ENCODE data around the gene RIMS4. TPM values are rescaled to one million over a fixed set of nuclear protein-coding genes. Genes with fewer than 3 reads are reported as not detected.

RIMS4 gene
- total and polyA plus RNA-seq, 2 of the 8 experiments (the other 6 are each of a cell fraction or from before 2014, with no cell fraction given): 13.3 to 44.2 TPM

DNA sequence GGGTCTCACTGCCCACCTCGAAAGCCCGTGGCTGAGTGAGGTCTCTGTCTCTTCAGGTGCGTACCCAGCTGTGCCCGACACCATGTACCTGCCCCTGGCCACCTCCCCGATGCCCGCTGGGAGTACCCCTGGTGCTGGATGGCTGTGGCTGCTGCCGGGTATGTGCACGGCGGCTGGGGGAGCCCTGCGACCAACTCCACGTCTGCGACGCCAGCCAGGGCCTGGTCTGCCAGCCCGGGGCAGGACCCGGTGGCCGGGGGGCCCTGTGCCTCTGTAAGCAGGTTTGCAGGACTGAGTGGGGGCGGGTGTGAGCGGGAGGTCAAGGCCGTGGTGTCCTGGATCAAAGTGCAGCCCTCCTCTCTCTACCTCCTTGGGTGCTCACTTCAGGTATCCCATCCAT lies 90.5 kb downstream of the RIMS4 start (continued):
- TF ChIP-seq, protein P1, sequence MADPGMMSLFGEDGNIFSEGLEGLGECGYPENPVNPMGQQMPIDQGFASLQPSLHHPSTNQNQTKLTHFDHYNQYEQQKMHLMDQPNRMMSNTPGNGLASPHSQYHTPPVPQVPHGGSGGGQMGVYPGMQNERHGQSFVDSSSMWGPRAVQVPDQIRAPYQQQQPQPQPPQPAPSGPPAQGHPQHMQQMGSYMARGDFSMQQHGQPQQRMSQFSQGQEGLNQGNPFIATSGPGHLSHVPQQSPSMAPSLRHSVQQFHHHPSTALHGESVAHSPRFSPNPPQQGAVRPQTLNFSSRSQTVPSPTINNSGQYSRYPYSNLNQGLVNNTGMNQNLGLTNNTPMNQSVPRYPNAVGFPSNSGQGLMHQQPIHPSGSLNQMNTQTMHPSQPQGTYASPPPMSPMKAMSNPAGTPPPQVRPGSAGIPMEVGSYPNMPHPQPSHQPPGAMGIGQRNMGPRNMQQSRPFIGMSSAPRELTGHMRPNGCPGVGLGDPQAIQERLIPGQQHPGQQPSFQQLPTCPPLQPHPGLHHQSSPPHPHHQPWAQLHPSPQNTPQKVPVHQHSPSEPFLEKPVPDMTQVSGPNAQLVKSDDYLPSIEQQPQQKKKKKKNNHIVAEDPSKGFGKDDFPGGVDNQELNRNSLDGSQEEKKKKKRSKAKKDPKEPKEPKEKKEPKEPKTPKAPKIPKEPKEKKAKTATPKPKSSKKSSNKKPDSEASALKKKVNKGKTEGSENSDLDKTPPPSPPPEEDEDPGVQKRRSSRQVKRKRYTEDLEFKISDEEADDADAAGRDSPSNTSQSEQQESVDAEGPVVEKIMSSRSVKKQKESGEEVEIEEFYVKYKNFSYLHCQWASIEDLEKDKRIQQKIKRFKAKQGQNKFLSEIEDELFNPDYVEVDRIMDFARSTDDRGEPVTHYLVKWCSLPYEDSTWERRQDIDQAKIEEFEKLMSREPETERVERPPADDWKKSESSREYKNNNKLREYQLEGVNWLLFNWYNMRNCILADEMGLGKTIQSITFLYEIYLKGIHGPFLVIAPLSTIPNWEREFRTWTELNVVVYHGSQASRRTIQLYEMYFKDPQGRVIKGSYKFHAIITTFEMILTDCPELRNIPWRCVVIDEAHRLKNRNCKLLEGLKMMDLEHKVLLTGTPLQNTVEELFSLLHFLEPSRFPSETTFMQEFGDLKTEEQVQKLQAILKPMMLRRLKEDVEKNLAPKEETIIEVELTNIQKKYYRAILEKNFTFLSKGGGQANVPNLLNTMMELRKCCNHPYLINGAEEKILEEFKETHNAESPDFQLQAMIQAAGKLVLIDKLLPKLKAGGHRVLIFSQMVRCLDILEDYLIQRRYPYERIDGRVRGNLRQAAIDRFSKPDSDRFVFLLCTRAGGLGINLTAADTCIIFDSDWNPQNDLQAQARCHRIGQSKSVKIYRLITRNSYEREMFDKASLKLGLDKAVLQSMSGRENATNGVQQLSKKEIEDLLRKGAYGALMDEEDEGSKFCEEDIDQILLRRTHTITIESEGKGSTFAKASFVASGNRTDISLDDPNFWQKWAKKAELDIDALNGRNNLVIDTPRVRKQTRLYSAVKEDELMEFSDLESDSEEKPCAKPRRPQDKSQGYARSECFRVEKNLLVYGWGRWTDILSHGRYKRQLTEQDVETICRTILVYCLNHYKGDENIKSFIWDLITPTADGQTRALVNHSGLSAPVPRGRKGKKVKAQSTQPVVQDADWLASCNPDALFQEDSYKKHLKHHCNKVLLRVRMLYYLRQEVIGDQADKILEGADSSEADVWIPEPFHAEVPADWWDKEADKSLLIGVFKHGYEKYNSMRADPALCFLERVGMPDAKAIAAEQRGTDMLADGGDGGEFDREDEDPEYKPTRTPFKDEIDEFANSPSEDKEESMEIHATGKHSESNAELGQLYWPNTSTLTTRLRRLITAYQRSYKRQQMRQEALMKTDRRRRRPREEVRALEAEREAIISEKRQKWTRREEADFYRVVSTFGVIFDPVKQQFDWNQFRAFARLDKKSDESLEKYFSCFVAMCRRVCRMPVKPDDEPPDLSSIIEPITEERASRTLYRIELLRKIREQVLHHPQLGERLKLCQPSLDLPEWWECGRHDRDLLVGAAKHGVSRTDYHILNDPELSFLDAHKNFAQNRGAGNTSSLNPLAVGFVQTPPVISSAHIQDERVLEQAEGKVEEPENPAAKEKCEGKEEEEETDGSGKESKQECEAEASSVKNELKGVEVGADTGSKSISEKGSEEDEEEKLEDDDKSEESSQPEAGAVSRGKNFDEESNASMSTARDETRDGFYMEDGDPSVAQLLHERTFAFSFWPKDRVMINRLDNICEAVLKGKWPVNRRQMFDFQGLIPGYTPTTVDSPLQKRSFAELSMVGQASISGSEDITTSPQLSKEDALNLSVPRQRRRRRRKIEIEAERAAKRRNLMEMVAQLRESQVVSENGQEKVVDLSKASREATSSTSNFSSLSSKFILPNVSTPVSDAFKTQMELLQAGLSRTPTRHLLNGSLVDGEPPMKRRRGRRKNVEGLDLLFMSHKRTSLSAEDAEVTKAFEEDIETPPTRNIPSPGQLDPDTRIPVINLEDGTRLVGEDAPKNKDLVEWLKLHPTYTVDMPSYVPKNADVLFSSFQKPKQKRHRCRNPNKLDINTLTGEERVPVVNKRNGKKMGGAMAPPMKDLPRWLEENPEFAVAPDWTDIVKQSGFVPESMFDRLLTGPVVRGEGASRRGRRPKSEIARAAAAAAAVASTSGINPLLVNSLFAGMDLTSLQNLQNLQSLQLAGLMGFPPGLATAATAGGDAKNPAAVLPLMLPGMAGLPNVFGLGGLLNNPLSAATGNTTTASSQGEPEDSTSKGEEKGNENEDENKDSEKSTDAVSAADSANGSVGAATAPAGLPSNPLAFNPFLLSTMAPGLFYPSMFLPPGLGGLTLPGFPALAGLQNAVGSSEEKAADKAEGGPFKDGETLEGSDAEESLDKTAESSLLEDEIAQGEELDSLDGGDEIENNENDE (IDR thresholded peaks at IDR 0.05; ENCODE audit: insufficient replicate concordance, low read length): no peak
- TF ChIP-seq RXRA (IDR thresholded peaks at IDR 0.05; ENCODE audit: insufficient read depth, low read depth, low read length) (no peak), BRCA1 (IDR thresholded peaks at IDR 0.05; ENCODE audit: low read depth, low read length) (no peak), TAF7 (optimal IDR thresholded peaks at IDR 0.05; ENCODE audit: borderline replicate concordance, low read depth, low read length) (no peak), EZH2 (IDR thresholded peaks at IDR 0.05; ENCODE audit: low read depth, low read length, severe bottlenecking) (no peak), HDAC2 (IDR thresholded peaks at IDR 0.05; ENCODE audit: borderline replicate concordance in 1 of 2, low read depth in 2 of 2, low read length in 2 of 2) (no peak)
- TF ChIP-seq, protein P2, sequence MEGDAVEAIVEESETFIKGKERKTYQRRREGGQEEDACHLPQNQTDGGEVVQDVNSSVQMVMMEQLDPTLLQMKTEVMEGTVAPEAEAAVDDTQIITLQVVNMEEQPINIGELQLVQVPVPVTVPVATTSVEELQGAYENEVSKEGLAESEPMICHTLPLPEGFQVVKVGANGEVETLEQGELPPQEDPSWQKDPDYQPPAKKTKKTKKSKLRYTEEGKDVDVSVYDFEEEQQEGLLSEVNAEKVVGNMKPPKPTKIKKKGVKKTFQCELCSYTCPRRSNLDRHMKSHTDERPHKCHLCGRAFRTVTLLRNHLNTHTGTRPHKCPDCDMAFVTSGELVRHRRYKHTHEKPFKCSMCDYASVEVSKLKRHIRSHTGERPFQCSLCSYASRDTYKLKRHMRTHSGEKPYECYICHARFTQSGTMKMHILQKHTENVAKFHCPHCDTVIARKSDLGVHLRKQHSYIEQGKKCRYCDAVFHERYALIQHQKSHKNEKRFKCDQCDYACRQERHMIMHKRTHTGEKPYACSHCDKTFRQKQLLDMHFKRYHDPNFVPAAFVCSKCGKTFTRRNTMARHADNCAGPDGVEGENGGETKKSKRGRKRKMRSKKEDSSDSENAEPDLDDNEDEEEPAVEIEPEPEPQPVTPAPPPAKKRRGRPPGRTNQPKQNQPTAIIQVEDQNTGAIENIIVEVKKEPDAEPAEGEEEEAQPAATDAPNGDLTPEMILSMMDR (IDR thresholded peaks at IDR 0.05; ENCODE audit: control extremely low read depth in 1 of 3, insufficient read depth in 1 of 3, low read depth in 1 of 3, low read length in 3 of 3): no peak
- TF ChIP-seq, protein P3, sequence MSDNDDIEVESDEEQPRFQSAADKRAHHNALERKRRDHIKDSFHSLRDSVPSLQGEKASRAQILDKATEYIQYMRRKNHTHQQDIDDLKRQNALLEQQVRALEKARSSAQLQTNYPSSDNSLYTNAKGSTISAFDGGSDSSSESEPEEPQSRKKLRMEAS (IDR thresholded peaks at IDR 0.05): no peak

All from H1 (cell line).